H1 (cell line): ENCODE measurements around the gene PHKA2. TPM values are rescaled to one million over a fixed set of nuclear protein-coding genes. Genes with fewer than 3 reads are reported as not detected.

Experiments used
- CTCF ChIA-PET: fragments of 300-600 bp; sonication (Branson Sonifier 250); formaldehyde crosslinking; loops from one replicate; lab custom pipeline; 2021; ENCODE audit not compliant: partially characterized antibody; lab: Charles Lee
- POLR2A ChIA-PET: fragments of 300-600 bp; sonication (Branson Sonifier 250); formaldehyde crosslinking; loops from one replicate; lab custom pipeline; 2021; ENCODE audit warnings: inconsistent platforms; ENCODE audit not compliant: partially characterized antibody; lab: Charles Lee
- DNase-seq, 2 experiments: peaks; one replicate each; pipeline versions ENCODE4 v3.0.0 to v3.0.0-alpha.2; 2010 to 2022; ENCODE audit warnings: low spot score in 2 of 2, low read depth in 1 of 2, mixed read lengths in 1 of 2
- FAIRE-seq: peaks from 2 replicates; lab custom pipeline; 2011; peaks lifted over from hg19 to GRCh38; lab: Jason Lieb, UNC
- H2AFZ ChIP-seq: 2 replicates; pipeline ENCODE4 v1.8.1; 2012; ENCODE audit warnings: low read length, inconsistent platforms
- H2AK5ac ChIP-seq: 2 replicates; pipeline ENCODE4 v1.6.1; 2013; ENCODE audit warnings: low read depth, low read length
- H2BK120ac ChIP-seq: replicated peaks from 2 replicates; pipeline ENCODE3; 2013; ENCODE audit warnings: low read depth, low read length, inconsistent platforms
- H2BK12ac ChIP-seq: 2 replicates; pipeline ENCODE4 v1.6.1; 2013; ENCODE audit warnings: low read depth, low read length
- H2BK15ac ChIP-seq: 2 replicates; pipeline ENCODE4 v1.6.1; 2013; ENCODE audit warnings: low read length
- H2BK20ac ChIP-seq: 2 replicates; pipeline ENCODE4 v1.6.1; 2013; ENCODE audit warnings: low read length
- H2BK5ac ChIP-seq: 2 replicates; pipeline ENCODE4 v1.6.1; 2013; ENCODE audit warnings: low read depth, low read length
- H3K14ac ChIP-seq: 2 replicates; pipeline ENCODE4 v1.6.1; 2013; ENCODE audit warnings: inconsistent platforms; ENCODE audit not compliant: insufficient read length
- H3K18ac ChIP-seq: 2 replicates; pipeline ENCODE4 v1.6.1; 2013; ENCODE audit warnings: low read length; ENCODE audit errors: extremely low read depth
- H3K23ac ChIP-seq: 2 replicates; pipeline ENCODE4 v1.6.1; 2013; ENCODE audit warnings: inconsistent platforms; ENCODE audit not compliant: insufficient read length
- H3K23me2 ChIP-seq: 2 replicates; pipeline ENCODE4 v1.6.1; 2013; ENCODE audit warnings: low read depth, low read length
- H3K27ac ChIP-seq: 2 replicates; pipeline ENCODE4 v1.6.1; 2011; ENCODE audit warnings: low read depth, low read length, inconsistent platforms
- H3K27me3 ChIP-seq, 4 experiments: replicated peaks in 1 of 4; 1 replicate in 1 of 4; 2 replicates in 3 of 4; pipeline versions ENCODE4 v1.6.1 to v1.8.1; 2011 to 2013; ENCODE audit warnings: low read length in 3 of 4, mild to moderate bottlenecking in 3 of 4, inconsistent platforms in 2 of 4, mixed read lengths in 2 of 4, moderate library complexity in 1 of 4; ENCODE audit not compliant: control insufficient read depth in 3 of 4, insufficient read depth in 3 of 4; ENCODE audit errors: extremely low read depth in 1 of 4
- H3K36me3 ChIP-seq, 4 experiments: 2 replicates each; pipeline versions ENCODE4 v1.6.1 to v1.8.1; 2011 to 2013; ENCODE audit warnings: mild to moderate bottlenecking in 4 of 4, low read length in 3 of 4, moderate library complexity in 2 of 4, control low read depth in 1 of 4, inconsistent platforms in 1 of 4; ENCODE audit not compliant: insufficient read depth in 4 of 4, control insufficient read depth in 2 of 4
- H3K4ac ChIP-seq: replicated peaks from 2 replicates; pipeline ENCODE3; 2013; ENCODE audit warnings: low read length, low read depth, mixed read lengths, inconsistent platforms; ENCODE audit not compliant: insufficient read length
- H3K4me1 ChIP-seq, 4 experiments: replicated peaks in 1 of 4; 1 replicate in 1 of 4; 2 replicates in 3 of 4; pipeline versions ENCODE4 v1.6.1 to v1.8.1; 2011 to 2013; ENCODE audit warnings: low read length in 3 of 4, inconsistent platforms in 2 of 4, mixed read lengths in 1 of 4; ENCODE audit not compliant: insufficient read depth in 4 of 4, control insufficient read depth in 3 of 4
- H3K4me2 ChIP-seq, 2 experiments: 2 replicates each; pipeline versions ENCODE4 v1.6.1 to v1.8.1; 2011 to 2013; ENCODE audit warnings: low read depth in 2 of 2, low read length in 2 of 2, control low read depth in 1 of 2, inconsistent platforms in 1 of 2, mild to moderate bottlenecking in 1 of 2; ENCODE audit not compliant: insufficient read depth in 1 of 2
- H3K4me3 ChIP-seq, 4 experiments: fragments of 200-600, 300-600 bp in 1 of 4; sonication (generic), shearing (Covaris generic), sonication (Bioruptor Twin) in 1 of 4; 2 replicates each; pipeline versions ENCODE4 v1.5.1 to v1.8.1; 2011 to 2016; ENCODE audit warnings: low read length in 4 of 4, low read depth in 3 of 4, control low read depth in 2 of 4, inconsistent platforms in 2 of 4, mild to moderate bottlenecking in 2 of 4, mixed read lengths in 1 of 4, moderate library complexity in 1 of 4; ENCODE audit not compliant: insufficient read depth in 2 of 4; ENCODE audit errors: extremely low read depth in 1 of 4
- H3K56ac ChIP-seq: replicated peaks from 2 replicates; pipeline ENCODE3; 2013; ENCODE audit warnings: low read depth, mild to moderate bottlenecking, mixed read lengths, low read length, inconsistent platforms; ENCODE audit not compliant: insufficient read length
- H3K79me1 ChIP-seq: 2 replicates; pipeline ENCODE4 v1.6.1; 2013; ENCODE audit warnings: low read depth, low read length, control low read depth
- H3K79me2 ChIP-seq, 2 experiments: 2 replicates each; pipeline versions ENCODE4 v1.6.1 to v1.8.1; 2012 to 2013; ENCODE audit warnings: low read length in 2 of 2, mild to moderate bottlenecking in 2 of 2, inconsistent platforms in 1 of 2; ENCODE audit not compliant: insufficient read depth in 2 of 2, control insufficient read depth in 1 of 2
- H3K9ac ChIP-seq, 4 experiments: replicated peaks in 1 of 4; 1 replicate in 1 of 4; 2 replicates in 3 of 4; pipeline versions ENCODE4 v1.6.1 to v1.8.1; 2011 to 2013; ENCODE audit warnings: low read depth in 3 of 4, low read length in 3 of 4, control low read depth in 2 of 4, mild to moderate bottlenecking in 2 of 4, moderate library complexity in 2 of 4, inconsistent platforms in 1 of 4; ENCODE audit errors: extremely low read depth in 1 of 4
- H3K9me3 ChIP-seq, 2 experiments: 2 replicates each; pipeline versions ENCODE4 v1.6.1 to v1.8.1; 2012 to 2013; ENCODE audit warnings: mild to moderate bottlenecking in 2 of 2, moderate library complexity in 2 of 2, control low read depth in 1 of 2, inconsistent platforms in 1 of 2, low read depth in 1 of 2, low read length in 1 of 2, mixed read lengths in 1 of 2; ENCODE audit not compliant: insufficient read depth in 2 of 2
- H4K20me1 ChIP-seq, 2 experiments: replicated peaks in 1 of 2; 2 replicates each; pipeline versions ENCODE3 to v1.8.1; 2011 to 2013; ENCODE audit warnings: inconsistent platforms in 2 of 2, low read length in 2 of 2, mild to moderate bottlenecking in 1 of 2; ENCODE audit not compliant: insufficient read depth in 2 of 2, control insufficient read depth in 1 of 2
- H4K5ac ChIP-seq: 2 replicates; pipeline ENCODE4 v1.6.1; 2013; ENCODE audit warnings: low read length, low read depth, mixed read lengths, inconsistent platforms; ENCODE audit not compliant: insufficient read length
- H4K8ac ChIP-seq: 2 replicates; pipeline ENCODE4 v1.8.0; 2013; ENCODE audit warnings: mild to moderate bottlenecking, moderate library complexity, low read length, inconsistent platforms; ENCODE audit not compliant: insufficient read depth; ENCODE audit errors: extremely low read depth
- H4K91ac ChIP-seq: replicated peaks from 2 replicates; pipeline ENCODE3; 2013; ENCODE audit warnings: low read length, mixed read lengths, inconsistent platforms; ENCODE audit not compliant: insufficient read length
- ASH2L ChIP-seq: fragments of 200-600, 300-600 bp; sonication (generic); IDR thresholded peaks from one replicate; pipeline ENCODE4 v1.7.1; 2017; ENCODE audit warnings: low read length
- EGR1 ChIP-seq: IDR thresholded peaks from 2 replicates; pipeline ENCODE4 v1.6.1; 2011; ENCODE audit warnings: low read depth, low read length, borderline replicate concordance
- RXRA ChIP-seq: IDR thresholded peaks from 2 replicates; pipeline ENCODE4 v1.6.1; 2011; ENCODE audit warnings: low read depth, mild to moderate bottlenecking, low read length, moderate library complexity; ENCODE audit not compliant: insufficient read depth
- SAP30 ChIP-seq: fragments of 300-600 bp; sonication (generic); IDR thresholded peaks from 2 replicates; pipeline ENCODE4 v1.7.1; 2012; ENCODE audit warnings: low read length, moderate library complexity, mild to moderate bottlenecking, inconsistent platforms; ENCODE audit not compliant: insufficient read depth, insufficient replicate concordance
- WGBS, 2 experiments: shearing (Covaris generic) in 1 of 2; methylation state at CpG; one replicate each; pipeline versions ENCODE4 v1.1.6 to v1.1.7; 2013 to 2015; ENCODE audit warnings: low lambda C conversion rate in 2 of 2, mixed read lengths in 2 of 2, inconsistent platforms in 1 of 2, low coverage in 1 of 2, missing lambda C conversion rate in 1 of 2; ENCODE audit not compliant: insufficient replicate concordance in 2 of 2, insufficient coverage in 1 of 2, insufficient read length in 1 of 2; ENCODE audit errors: extremely low coverage in 1 of 2, missing lambda C conversion rate in 1 of 2; 5-methylcytosine and 5-hydroxymethylcytosine counted together
- polyA plus RNA-seq, 7 experiments: library from polyadenylated mRNA; depleted of rRNA in 3 of 7; stranded (reverse) in 5 of 7; unstranded in 2 of 7; fragments of >200 nt in 5 of 7; fragments of 200-250 nt in 2 of 7; gene quantifications; 1 replicate in 5 of 7; 2 replicates in 1 of 7; 4 replicates in 1 of 7; pipeline versions ENCODE4 v1.2.1 to v1.2.3, GENCODE V29; 2011 to 2013; ENCODE audit warnings: missing spikeins in 2 of 7, mixed read lengths in 2 of 7
- total RNA-seq: library from RNA; stranded (reverse); fragmentation: NEBNext Ultra II Directional; extraction: Animal tissue kit (Norgen Biotek cat#: 25700); gene quantifications from 2 replicates; pipeline ENCODE4 v1.2.1, GENCODE V29; 2021

Gene PHKA2
- total and polyA plus RNA-seq, 2 of the 8 experiments (the other 6 are each of a cell fraction or from before 2014, with no cell fraction given), result 28.1 to 35.8 TPM

GRCh38 chrX:18855919-18856644 lies 127.8 kb downstream of the PHKA2 start:
- H4K8ac ChIP-seq, result no peak overlapping the region
- DNase-seq (no peak), FAIRE-seq (no peak)
- POLR2A ChIA-PET, result no interaction called here
- no peak overlapping the region for H3K14ac ChIP-seq
- no peak overlapping the region for H2AFZ ChIP-seq
- H3K79me2 ChIP-seq, result no peaks in the 10 kb centered on the region
- H3K9me3 ChIP-seq, result no peaks in the 10 kb centered on the region
- no peaks in the 10 kb centered on the region for H3K27me3 ChIP-seq
- no peak overlapping the region for H2AK5ac ChIP-seq
- H3K4me3 ChIP-seq, result no peak overlapping the region
- H3K9ac ChIP-seq, result no peak overlapping the region
- CTCF ChIA-PET, result interaction anchor here (1.3 kb wide), 1 partner anchor 180 kb away, joined by 3 read pairs; no protein-coding TSS in a partner anchor
- no peak overlapping the region for H4K5ac ChIP-seq
- H3K18ac ChIP-seq, result no peak overlapping the region
- H3K56ac ChIP-seq, result no peak overlapping the region
- no peak overlapping the region for H3K27ac ChIP-seq
- no peak overlapping the region for H2BK5ac ChIP-seq
- no peak overlapping the region for H2BK20ac ChIP-seq
- H4K20me1 ChIP-seq, result no peaks in the 10 kb centered on the region
- no peak overlapping the region for H4K91ac ChIP-seq
- H3K4me2 ChIP-seq, result no peak overlapping the region
- no CpG with 5 or more reads among the region's 1 CpG for WGBS, 2 experiments
- no peaks in the 10 kb centered on the region for H3K36me3 ChIP-seq
- no peaks in the 10 kb centered on the region for H3K4me1 ChIP-seq
- no peaks in the 10 kb centered on the region for H3K79me1 ChIP-seq
- H3K23ac ChIP-seq, result no peak overlapping the region
- no peak for TF ChIP-seq EGR1
- TF ChIP-seq ASH2L, result no peak
- no peak for TF ChIP-seq SAP30
- no peak for TF ChIP-seq RXRA
- no peak overlapping the region for H2BK15ac ChIP-seq
- no peak overlapping the region for H2BK12ac ChIP-seq
- no peak overlapping the region for H3K4ac ChIP-seq
- H2BK120ac ChIP-seq, result no peak overlapping the region
- H3K23me2 ChIP-seq, result no peaks in the 10 kb centered on the region
